Lower leg skin (tissue), 4 donors: ENCODE data around the gene MRM2. TPM values are rescaled to one million over a fixed set of nuclear protein-coding genes. Genes with fewer than 3 reads are reported as not detected.

Experiments used
- DNase-seq, 2 donors: peaks; one replicate each; pipeline ENCODE4 v3.0.0-alpha.2; 2019; ENCODE audit warnings: low spot score in 2 of 2
- H3K4me3 ChIP-seq: fragments of 200-600 bp; sonication (generic); 2 replicates; pipeline ENCODE4 v1.5.1; 2017; ENCODE audit warnings: mild to moderate bottlenecking, low read depth; ENCODE audit not compliant: poor library complexity, severe bottlenecking
- POLR2A ChIP-seq, 2 donors: fragments of 450-650 bp; IDR thresholded peaks; one replicate each; pipeline ENCODE4 v1.6.1; 2016 to 2017; ENCODE audit warnings: antibody characterized with exemption in 2 of 2, mild to moderate bottlenecking in 1 of 2, moderate library complexity in 1 of 2
- WGBS, 2 donors: methylation state at CpG; one replicate each; pipeline ENCODE4 v1.1.5; 2018; 5-methylcytosine and 5-hydroxymethylcytosine counted together
- intact Hi-C: fragments of 100-400 bp; cut with DNase I; formaldehyde crosslinking; loops from one replicate; pipeline ENCODE4 v1.15.0; 2023; ENCODE audit warnings: low total_unique reads
- microRNA-seq, 2 donors: library from miRNA; unstranded; fragments of <30 nt; microRNA quantifications; one replicate each; pipeline ENCODE4, GENCODE V29; 2016; ENCODE audit warnings: borderline replicate concordance in 2 of 2, borderline number of aligned reads in 1 of 2
- total RNA-seq, 4 donors: library from RNA; depleted of rRNA; stranded (reverse); fragments of >200 nt; gene quantifications; one replicate each; pipeline ENCODE4 v1.1.0, GENCODE V29; 2016
- TF ChIP-seq, protein P1 (sequence below), 3 donors: fragments of 450-650 bp; IDR thresholded peaks; one replicate each; pipeline ENCODE4 v1.5.1; 2016; ENCODE audit warnings: antibody characterized with exemption in 3 of 3, mild to moderate bottlenecking in 3 of 3, moderate library complexity in 2 of 3

The MRM2 gene
- total RNA-seq, 4 donors from 2014 or later, result 17.6 to 26.1 (median 23.9) TPM

DNA sequence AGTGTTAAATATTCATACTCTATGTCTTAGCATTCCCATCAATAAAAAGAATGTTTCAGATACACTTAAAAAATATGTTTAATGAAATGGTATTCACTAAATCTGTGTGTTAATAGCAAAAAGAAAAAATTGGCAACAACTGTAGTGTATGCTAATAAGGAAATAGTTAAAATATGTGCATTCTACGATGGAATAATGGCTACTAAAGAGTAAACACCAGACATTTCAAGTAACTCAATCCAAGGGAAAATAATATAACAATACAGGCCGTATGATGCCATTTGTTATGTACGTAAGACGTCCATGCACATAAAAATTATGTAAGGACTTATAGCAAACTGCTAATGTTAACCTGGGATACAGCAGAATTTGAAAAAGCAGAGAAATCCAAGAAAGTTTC lies 55.8 kb downstream of the MRM2 start:
- no peak overlapping the region for H3K4me3 ChIP-seq
- WGBS, 2 donors, result 82 to 88% methylated on average over 4 of the region's 4 CpGs
- TF ChIP-seq, protein P1, sequence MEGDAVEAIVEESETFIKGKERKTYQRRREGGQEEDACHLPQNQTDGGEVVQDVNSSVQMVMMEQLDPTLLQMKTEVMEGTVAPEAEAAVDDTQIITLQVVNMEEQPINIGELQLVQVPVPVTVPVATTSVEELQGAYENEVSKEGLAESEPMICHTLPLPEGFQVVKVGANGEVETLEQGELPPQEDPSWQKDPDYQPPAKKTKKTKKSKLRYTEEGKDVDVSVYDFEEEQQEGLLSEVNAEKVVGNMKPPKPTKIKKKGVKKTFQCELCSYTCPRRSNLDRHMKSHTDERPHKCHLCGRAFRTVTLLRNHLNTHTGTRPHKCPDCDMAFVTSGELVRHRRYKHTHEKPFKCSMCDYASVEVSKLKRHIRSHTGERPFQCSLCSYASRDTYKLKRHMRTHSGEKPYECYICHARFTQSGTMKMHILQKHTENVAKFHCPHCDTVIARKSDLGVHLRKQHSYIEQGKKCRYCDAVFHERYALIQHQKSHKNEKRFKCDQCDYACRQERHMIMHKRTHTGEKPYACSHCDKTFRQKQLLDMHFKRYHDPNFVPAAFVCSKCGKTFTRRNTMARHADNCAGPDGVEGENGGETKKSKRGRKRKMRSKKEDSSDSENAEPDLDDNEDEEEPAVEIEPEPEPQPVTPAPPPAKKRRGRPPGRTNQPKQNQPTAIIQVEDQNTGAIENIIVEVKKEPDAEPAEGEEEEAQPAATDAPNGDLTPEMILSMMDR (IDR thresholded peaks at IDR 0.05), result no peak
- no peak for TF ChIP-seq POLR2A (IDR thresholded peaks at IDR 0.05)
- intact Hi-C loops, result no loop called here
- no peak for DNase-seq

- 94% methylated on average over 8 of the region's 8 CpGs for WGBS, 2 donors
- DNase-seq, result peak in 1 of 2 donors; percentile 70
- no peak for TF ChIP-seq POLR2A (IDR thresholded peaks at IDR 0.05)
- TF ChIP-seq, protein P1 (IDR thresholded peaks at IDR 0.05), result no peak
- intact Hi-C loops, result no loop called here
- H3K4me3 ChIP-seq, result no peak overlapping the region
These were observed 56.3 kb downstream of the MRM2 start for GRCh38 chr7:2185715-2186114.

Small RNAs within 50 kb of the gene (microRNA-seq; reads per million reads assigned to microRNA genes)
- 0 reads per million in 2 donors for gene MIR6836

Other genes with a start within 250 kb of the MRM2 start
- 10 to 100 TPM; 37.7 to 77.8 (median 59.4) TPM for gene MAD1L1, start 9.3 kb downstream of the MRM2 start, total RNA-seq
- gene NUDT1, start within 50 bp of the MRM2 start, total RNA-seq, result 10 to 100 TPM; 33.2 to 43.1 (median 35.8) TPM
- 10 to 100 TPM; 13.3 to 35.7 (median 22.1) TPM for gene SNX8, start 72.2 kb upstream of the MRM2 start, total RNA-seq
- 100 to 1,000 TPM; 121 to 165 (median 150) TPM for gene EIF3B, start 112.6 kb upstream of the MRM2 start, total RNA-seq
- gene CHST12, start 161.4 kb upstream of the MRM2 start, total RNA-seq, result 10 to 100 TPM; 23.7 to 34.3 (median 26.8) TPM
- gene GRIFIN, start 234.2 kb upstream of the MRM2 start, total RNA-seq, result not detected